HepG2 (cell line): Measurements from ENCODE around the gene HENMT1. TPM values are rescaled to one million over a fixed set of nuclear protein-coding genes. Genes with fewer than 3 reads are reported as not detected.

Experiments
- ATAC-seq: fragments of 200-7000 bp; cut with Tn5 transposase; 3 replicates; pipeline ENCODE4 v1.9.1; 2020; ENCODE audit warnings: mild to moderate bottlenecking, moderate library complexity
- BruUV-seq: library from RNA; stranded (reverse); fragments of 400-500 nt; replicated peaks from 2 replicates; lab custom pipeline; 2021; lab: Mats Ljungman, UMichigan
- CTCF ChIA-PET: fragments of 300-600 bp; formaldehyde crosslinking; extraction: SDS; loops from one replicate; lab custom pipeline; 2021; ENCODE audit warnings: low total read pairs, inconsistent platforms, low intra/inter-chr PET ratio; lab: Yijun Ruan, JAX
- POLR2A ChIA-PET: fragments of 350-600 bp; sonication (Branson Sonifier 250); formaldehyde crosslinking; loops from one replicate; lab custom pipeline; 2020; ENCODE audit warnings: antibody characterized with exemption, inconsistent platforms; lab: Yijun Ruan, JAX
- DNase-seq: peaks from one replicate; pipeline ENCODE4 v3.0.0-alpha.2; 2015; ENCODE audit warnings: low spot score
- FAIRE-seq: peaks from 3 replicates; lab custom pipeline; 2011; peaks lifted over from hg19 to GRCh38; lab: Jason Lieb, UNC
- H2AFZ ChIP-seq: one replicate; pipeline ENCODE4 v1.6.1; 2011; ENCODE audit warnings: low read length, inconsistent platforms
- H3K27ac ChIP-seq: fragments of 300-600 bp; 3 replicates; pipeline ENCODE4 v1.8.0; 2011; ENCODE audit warnings: mixed run types, mild to moderate bottlenecking, mixed read lengths, low read length, inconsistent platforms; ENCODE audit not compliant: insufficient read depth; ENCODE audit errors: extremely low read length
- H3K27me3 ChIP-seq, 2 experiments: fragments of 200-600 bp in 1 of 2; 2 replicates in 1 of 2; 3 replicates in 1 of 2; pipeline versions ENCODE4 v1.6.0 to v1.8.0; 2011; ENCODE audit warnings: low read length in 2 of 2, mild to moderate bottlenecking in 2 of 2, moderate library complexity in 2 of 2, inconsistent platforms in 1 of 2; ENCODE audit not compliant: insufficient read depth in 2 of 2, control insufficient read depth in 1 of 2
- H3K36me3 ChIP-seq, 2 experiments: fragments of 200-600 bp in 1 of 2; replicated peaks in 1 of 2; 2 replicates in 1 of 2; 3 replicates in 1 of 2; pipeline versions ENCODE4 v1.5.1 to v1.8.0; 2011; ENCODE audit warnings: low read length in 2 of 2, inconsistent platforms in 1 of 2; ENCODE audit not compliant: insufficient read depth in 2 of 2, control insufficient read depth in 1 of 2
- H3K4me1 ChIP-seq: 2 replicates; pipeline ENCODE4 v1.5.1; 2012; ENCODE audit warnings: low read length, inconsistent platforms; ENCODE audit not compliant: insufficient read depth
- H3K4me2 ChIP-seq: 2 replicates; pipeline ENCODE4 v1.6.0; 2011; ENCODE audit warnings: low read depth, low read length, inconsistent platforms
- H3K4me3 ChIP-seq, 3 experiments: fragments of 200-600 bp in 1 of 3; sonication (generic), shearing (Covaris generic) in 1 of 3; replicated peaks in 1 of 3; 2 replicates each; pipeline ENCODE4 v1.5.1; 2011 to 2016; ENCODE audit warnings: low read length in 3 of 3, inconsistent platforms in 2 of 3, low read depth in 2 of 3, mild to moderate bottlenecking in 2 of 3, control low read depth in 1 of 3, mixed read lengths in 1 of 3; ENCODE audit not compliant: insufficient read depth in 1 of 3
- H3K79me2 ChIP-seq: one replicate; pipeline ENCODE4 v1.6.1; 2011; ENCODE audit warnings: low read length, inconsistent platforms; ENCODE audit not compliant: insufficient read depth
- H3K9ac ChIP-seq: 2 replicates; pipeline ENCODE4 v1.6.0; 2011; ENCODE audit warnings: mild to moderate bottlenecking, low read depth, low read length, inconsistent platforms; ENCODE audit not compliant: insufficient read depth
- H3K9me3 ChIP-seq: 2 replicates; pipeline ENCODE4 v1.5.1; 2012; ENCODE audit warnings: mild to moderate bottlenecking, low read length
- H4K20me1 ChIP-seq: 2 replicates; pipeline ENCODE4 v1.6.0; 2011; ENCODE audit warnings: inconsistent platforms, mild to moderate bottlenecking, low read length, moderate library complexity; ENCODE audit not compliant: insufficient read depth
- ARNT ChIP-seq: fragments of 450-650 bp; IDR thresholded peaks from 2 replicates; pipeline ENCODE4 v1.6.1; 2017
- ASH2L ChIP-seq: fragments of 300-600, 200-600 bp; sonication (generic); IDR thresholded peaks from 2 replicates; pipeline ENCODE4 v1.7.0; 2017; ENCODE audit warnings: low read depth, mild to moderate bottlenecking, moderate library complexity, mixed read lengths, low read length; ENCODE audit not compliant: insufficient read length
- CENPT ChIP-seq: sonication (generic); formaldehyde crosslinking; IDR thresholded peaks from 2 replicates; pipeline ENCODE4 v1.8.0; 2022; ENCODE audit warnings: low read depth, mild to moderate bottlenecking, moderate library complexity, missing genetic modification reagents
- HNRNPL ChIP-seq: fragments of 200-400 bp; formaldehyde crosslinking; IDR thresholded peaks from 2 replicates; pipeline ENCODE4 v1.6.1; 2017; ENCODE audit warnings: mild to moderate bottlenecking, low read depth, low read length
- KAT2B ChIP-seq: fragments of 150-350 bp; IDR thresholded peaks from 2 replicates; pipeline ENCODE4 v1.6.1; 2014; ENCODE audit warnings: low read depth, low read length, borderline replicate concordance
- MED8 ChIP-seq: sonication (generic); formaldehyde crosslinking; IDR thresholded peaks from 2 replicates; pipeline ENCODE4 v1.8.1; 2023; ENCODE audit warnings: mild to moderate bottlenecking, missing genetic modification reagents; ENCODE audit not compliant: insufficient replicate concordance
- NBN ChIP-seq: fragments of 450-650 bp; conservative IDR thresholded peaks from 2 replicates; pipeline ENCODE4 v1.6.1; 2017
- NR0B2 ChIP-seq: sonication (generic); formaldehyde crosslinking; IDR thresholded peaks from 2 replicates; pipeline ENCODE4 v1.4.0; 2020; ENCODE audit warnings: mild to moderate bottlenecking, missing genetic modification reagents
- ONECUT2 ChIP-seq: sonication (generic); formaldehyde crosslinking; IDR thresholded peaks from 2 replicates; pipeline ENCODE4 v1.4.0; 2020; ENCODE audit warnings: missing genetic modification reagents
- SIX4 ChIP-seq: sonication (generic); formaldehyde crosslinking; IDR thresholded peaks from 2 replicates; pipeline ENCODE4 v1.4.0; 2020; ENCODE audit warnings: missing genetic modification reagents
- SNAPC5 ChIP-seq: sonication (generic); formaldehyde crosslinking; IDR thresholded peaks from 2 replicates; pipeline ENCODE4 v1.8.1; 2023; ENCODE audit warnings: mild to moderate bottlenecking, missing genetic modification reagents, borderline replicate concordance
- SOX13 ChIP-seq, 3 experiments: fragments of 450-650 bp in 1 of 3; sonication (generic) in 1 of 3; formaldehyde crosslinking in 1 of 3; IDR thresholded peaks in 2 of 3; conservative IDR thresholded peaks in 1 of 3; 2 replicates each; pipeline versions ENCODE4 v1.5.0 to v1.6.1; 2016 to 2020; ENCODE audit warnings: antibody characterized with exemption in 1 of 3, mild to moderate bottlenecking in 1 of 3, missing compliant biosample characterization in 1 of 3, missing genetic modification reagents in 1 of 3, moderate library complexity in 1 of 3
- ZNF44 ChIP-seq: sonication (generic); formaldehyde crosslinking; IDR thresholded peaks from 2 replicates; pipeline ENCODE4 v1.5.1; 2020; ENCODE audit warnings: mild to moderate bottlenecking, missing genetic modification reagents
- ZNF7 ChIP-seq: IDR thresholded peaks from 2 replicates; pipeline ENCODE4 v1.6.1; 2016; ENCODE audit warnings: missing biosample characterization, missing genetic modification reagents
- WGBS: methylation state at CpG from one replicate; pipeline ENCODE4 v1.1.6; 2017; ENCODE audit warnings: low lambda C conversion rate; 5-methylcytosine and 5-hydroxymethylcytosine counted together
- in situ Hi-C: cut with HindIII; loops from 2 replicates; pipeline ENCODE4 v1.10.0; 2017; ENCODE audit warnings: low pct_unique_long_range_greater_than_20kb; ENCODE audit not compliant: extremely low pct_ligation_motif_present
- intact Hi-C: fragments of 100-400 bp; cut with micrococcal nuclease; formaldehyde crosslinking; loops from one replicate; pipeline ENCODE4 v1.10.0; 2022; ENCODE audit not compliant: unreplicated experiment
- polyA plus RNA-seq, 8 experiments: library from polyadenylated mRNA; depleted of rRNA in 3 of 8; stranded (reverse) in 7 of 8; unstranded in 1 of 8; fragments of >200 nt; fragmentation: Illumina TruSeq in 4 of 8; extraction: Trizol in 4 of 8; gene quantifications; 2 replicates each; pipeline versions ENCODE4 v1.2.1 to v1.2.3, GENCODE V29; 2011 to 2016; ENCODE audit warnings: low read depth in 4 of 8, missing spikeins in 1 of 8, mixed read lengths in 1 of 8; ENCODE audit not compliant: insufficient read depth in 1 of 8
- total RNA-seq, 5 experiments: library from RNA; depleted of rRNA; stranded (reverse); fragments of >200 nt; fragmentation: Illumina TruSeq; extraction: Trizol; gene quantifications; 2 replicates each; pipeline ENCODE4 v1.2.3, GENCODE V29; 2016; ENCODE audit warnings: low read depth in 1 of 5
- TF ChIP-seq, protein P1 (sequence below): sonication (generic); formaldehyde crosslinking; IDR thresholded peaks from 2 replicates; pipeline ENCODE4 v1.5.1; 2020; ENCODE audit warnings: missing genetic modification reagents, mild to moderate bottlenecking, borderline replicate concordance
- TF ChIP-seq, protein P2 (sequence below): sonication (generic); formaldehyde crosslinking; IDR thresholded peaks from 2 replicates; pipeline ENCODE4 v1.8.0; 2022; ENCODE audit warnings: missing genetic modification reagents, mild to moderate bottlenecking, borderline replicate concordance
- TF ChIP-seq, protein P3 (sequence below): sonication (generic); formaldehyde crosslinking; IDR thresholded peaks from 2 replicates; pipeline ENCODE4 v1.9.0; 2021; ENCODE audit warnings: missing genetic modification reagents, borderline replicate concordance

The HENMT1 gene
- total and polyA plus RNA-seq, 2 of the 13 experiments (the other 11 are each of a cell fraction or from before 2014, with no cell fraction given): not detected

GRCh38 chr1:108686614-108687313, 25.9 kb upstream of the HENMT1 start:
- Histone ChIP-seq H3K4me1 (peaks cover 33% of the 10 kb centered on the region), H3K27me3 (peaks cover 0 to 3% of the 10 kb centered on the region in 2 experiments; a peak in 2 of 5 replicates), H3K9ac (no peak overlapping the region), H3K27ac (no peak overlapping the region), H4K20me1 (no peaks in the 10 kb centered on the region), H3K36me3 (no peaks in the 10 kb centered on the region), H2AFZ (no peak overlapping the region), H3K79me2 (peaks cover 8% of the 10 kb centered on the region), H3K4me3 (no peak overlapping the region), H3K4me2 (no peak overlapping the region), H3K9me3 (no peaks in the 10 kb centered on the region)
- in situ Hi-C loops (no loop called here), intact Hi-C loops (no loop called here)
- FAIRE-seq (no peak), DNase-seq (peak; percentile 35), ATAC-seq (no peak)
- ChIA-PET POLR2A (no interaction called here), CTCF (no interaction called here)
- WGBS: 11% methylated on average over 2 of the region's 2 CpGs
- BruUV-seq: no TSS peak
- no peak for TF ChIP-seq ASH2L
- TF ChIP-seq MED8: no peak
- TF ChIP-seq, protein P1, sequence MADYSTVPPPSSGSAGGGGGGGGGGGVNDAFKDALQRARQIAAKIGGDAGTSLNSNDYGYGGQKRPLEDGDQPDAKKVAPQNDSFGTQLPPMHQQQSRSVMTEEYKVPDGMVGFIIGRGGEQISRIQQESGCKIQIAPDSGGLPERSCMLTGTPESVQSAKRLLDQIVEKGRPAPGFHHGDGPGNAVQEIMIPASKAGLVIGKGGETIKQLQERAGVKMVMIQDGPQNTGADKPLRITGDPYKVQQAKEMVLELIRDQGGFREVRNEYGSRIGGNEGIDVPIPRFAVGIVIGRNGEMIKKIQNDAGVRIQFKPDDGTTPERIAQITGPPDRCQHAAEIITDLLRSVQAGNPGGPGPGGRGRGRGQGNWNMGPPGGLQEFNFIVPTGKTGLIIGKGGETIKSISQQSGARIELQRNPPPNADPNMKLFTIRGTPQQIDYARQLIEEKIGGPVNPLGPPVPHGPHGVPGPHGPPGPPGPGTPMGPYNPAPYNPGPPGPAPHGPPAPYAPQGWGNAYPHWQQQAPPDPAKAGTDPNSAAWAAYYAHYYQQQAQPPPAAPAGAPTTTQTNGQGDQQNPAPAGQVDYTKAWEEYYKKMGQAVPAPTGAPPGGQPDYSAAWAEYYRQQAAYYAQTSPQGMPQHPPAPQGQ (CRISPR knock-in tag): no peak
- no peak for TF ChIP-seq NBN
- no peak for TF ChIP-seq ZNF7
- TF ChIP-seq SNAPC5 (CRISPR knock-in tag): no peak
- TF ChIP-seq ONECUT2 (CRISPR knock-in tag): no peak
- TF ChIP-seq SOX13 (IDR thresholded peaks at IDR 0.05): no peak
- TF ChIP-seq SOX13 (CRISPR knock-in tag; conservative IDR thresholded peaks at IDR 0.05 in 1 of 2, IDR thresholded peaks at IDR 0.05 in 1 of 2): no peak
- no peak for TF ChIP-seq KAT2B
- no peak for TF ChIP-seq ZNF44 (CRISPR knock-in tag)
- TF ChIP-seq, protein P2, sequence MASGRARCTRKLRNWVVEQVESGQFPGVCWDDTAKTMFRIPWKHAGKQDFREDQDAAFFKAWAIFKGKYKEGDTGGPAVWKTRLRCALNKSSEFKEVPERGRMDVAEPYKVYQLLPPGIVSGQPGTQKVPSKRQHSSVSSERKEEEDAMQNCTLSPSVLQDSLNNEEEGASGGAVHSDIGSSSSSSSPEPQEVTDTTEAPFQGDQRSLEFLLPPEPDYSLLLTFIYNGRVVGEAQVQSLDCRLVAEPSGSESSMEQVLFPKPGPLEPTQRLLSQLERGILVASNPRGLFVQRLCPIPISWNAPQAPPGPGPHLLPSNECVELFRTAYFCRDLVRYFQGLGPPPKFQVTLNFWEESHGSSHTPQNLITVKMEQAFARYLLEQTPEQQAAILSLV (CRISPR knock-in tag): no peak
- TF ChIP-seq, protein P3, sequence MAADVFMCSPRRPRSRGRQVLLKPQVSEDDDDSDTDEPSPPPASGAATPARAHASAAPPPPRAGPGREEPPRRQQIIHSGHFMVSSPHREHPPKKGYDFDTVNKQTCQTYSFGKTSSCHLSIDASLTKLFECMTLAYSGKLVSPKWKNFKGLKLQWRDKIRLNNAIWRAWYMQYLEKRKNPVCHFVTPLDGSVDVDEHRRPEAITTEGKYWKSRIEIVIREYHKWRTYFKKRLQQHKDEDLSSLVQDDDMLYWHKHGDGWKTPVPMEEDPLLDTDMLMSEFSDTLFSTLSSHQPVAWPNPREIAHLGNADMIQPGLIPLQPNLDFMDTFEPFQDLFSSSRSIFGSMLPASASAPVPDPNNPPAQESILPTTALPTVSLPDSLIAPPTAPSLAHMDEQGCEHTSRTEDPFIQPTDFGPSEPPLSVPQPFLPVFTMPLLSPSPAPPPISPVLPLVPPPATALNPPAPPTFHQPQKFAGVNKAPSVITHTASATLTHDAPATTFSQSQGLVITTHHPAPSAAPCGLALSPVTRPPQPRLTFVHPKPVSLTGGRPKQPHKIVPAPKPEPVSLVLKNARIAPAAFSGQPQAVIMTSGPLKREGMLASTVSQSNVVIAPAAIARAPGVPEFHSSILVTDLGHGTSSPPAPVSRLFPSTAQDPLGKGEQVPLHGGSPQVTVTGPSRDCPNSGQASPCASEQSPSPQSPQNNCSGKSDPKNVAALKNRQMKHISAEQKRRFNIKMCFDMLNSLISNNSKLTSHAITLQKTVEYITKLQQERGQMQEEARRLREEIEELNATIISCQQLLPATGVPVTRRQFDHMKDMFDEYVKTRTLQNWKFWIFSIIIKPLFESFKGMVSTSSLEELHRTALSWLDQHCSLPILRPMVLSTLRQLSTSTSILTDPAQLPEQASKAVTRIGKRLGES (CRISPR knock-in tag): no peak
- TF ChIP-seq HNRNPL: no peak
- no peak for TF ChIP-seq SIX4
- TF ChIP-seq CENPT (CRISPR knock-in tag): no peak
- TF ChIP-seq ARNT: no peak
- no peak for TF ChIP-seq NR0B2 (CRISPR knock-in tag)
